NCI-H2171 treated with DMSO at 0.1 percent for 48 hours (cell line): ENCODE results near the gene SRRM2.
A peak's percentile ranks its signal among the peaks of the same experiment; 100 is the strongest.

Experiments used
- DNase-seq: peaks from one replicate; lab custom pipeline; 2025; lab: John Stamatoyannopoulos, UW

SRRM2 gene

GRCh38 chr16:2762711-2763110 lies 10.3 kb downstream of the SRRM2 start:
- DNase-seq, result no peak

GRCh38 chr16:2763173-2763572 lies 10.7 kb downstream of the SRRM2 start:
- no peak for DNase-seq

GRCh38 chr16:2764718-2765117 lies 12.3 kb downstream of the SRRM2 start:
- no peak for DNase-seq

GRCh38 chr16:2765462-2766404 lies 13.3 kb downstream of the SRRM2 start:
- DNase-seq, result no peak

GRCh38 chr16:2766430-2767139 lies 14.1 kb downstream of the SRRM2 start:
- DNase-seq, result no peak

- DNase-seq, result no peak
Measured at GRCh38 chr16:2767140-2767731, 14.8 kb downstream of the SRRM2 start.

GRCh38 chr16:2767891-2768290 lies 15.5 kb downstream of the SRRM2 start:
- DNase-seq, result no peak

- no peak for DNase-seq
Measured at GRCh38 chr16:2768403-2769089, 16.1 kb downstream of the SRRM2 start.

GRCh38 chr16:2769100-2769529 lies 16.7 kb downstream of the SRRM2 start:
- DNase-seq, result no peak

GRCh38 chr16:2769675-2770056 lies 17.2 kb downstream of the SRRM2 start:
- no peak for DNase-seq

GRCh38 chr16:2770057-2770951 lies 17.9 kb downstream of the SRRM2 start:
- no peak for DNase-seq

- no peak for DNase-seq
Measured at GRCh38 chr16:2771496-2772402, 19.3 kb downstream of the SRRM2 start.

- no peak for DNase-seq
Measured at GRCh38 chr16:2773188-2773968, 20.9 kb downstream of the SRRM2 start.

- peak; percentile 91 for DNase-seq
Measured at GRCh38 chr16:2774161-2774891, 21.9 kb downstream of the SRRM2 start.

GRCh38 chr16:2775131-2775716 lies 22.8 kb downstream of the SRRM2 start:
- DNase-seq, result no peak

GRCh38 chr16:2775765-2776499 lies 23.5 kb downstream of the SRRM2 start:
- no peak for DNase-seq

- DNase-seq, result no peak
Measured at GRCh38 chr16:2776500-2777139, 24.2 kb downstream of the SRRM2 start.
